Caco-2 (cell line): Measurements from ENCODE around the gene PSMC3. TPM values are rescaled to one million over a fixed set of nuclear protein-coding genes. Genes with fewer than 3 reads are reported as not detected.
A peak's percentile ranks its signal among the peaks of the same experiment; 100 is the strongest.

Source experiments
- BruUV-seq: library from RNA; stranded (reverse); fragments of 400-500 nt; replicated peaks from 2 replicates; lab custom pipeline; 2021; lab: Mats Ljungman, UMichigan
- CTCF ChIA-PET: fragments of 300-600 bp; sonication (Branson Sonifier 250); formaldehyde crosslinking; loops from one replicate; lab custom pipeline; 2022; ENCODE audit warnings: antibody characterized with exemption; lab: Charles Lee
- POLR2A ChIA-PET: fragments of 300-600 bp; sonication (Branson Sonifier 250); formaldehyde crosslinking; loops from one replicate; lab custom pipeline; 2022; ENCODE audit warnings: antibody characterized with exemption; lab: Charles Lee
- DNase-seq, 2 experiments: peaks; one replicate each; pipeline versions ENCODE4 v3.0.0 to v3.0.0-alpha.2; 2020 to 2022
- H3K27me3 ChIP-seq: replicated peaks from 2 replicates; pipeline ENCODE4 v1.6.0; 2011; ENCODE audit warnings: low read length; ENCODE audit not compliant: control insufficient read depth, insufficient read depth
- H3K36me3 ChIP-seq: 2 replicates; pipeline ENCODE4 v1.5.1; 2011; ENCODE audit warnings: low read length; ENCODE audit not compliant: control insufficient read depth, insufficient read depth
- H3K4me1 ChIP-seq: fragments of 250-450 bp; sonication (Bioruptor Pico); 2 replicates; pipeline ENCODE4 v1.5.1; 2020; ENCODE audit warnings: mild to moderate bottlenecking
- H3K4me3 ChIP-seq: 2 replicates; pipeline ENCODE4 v1.5.1; 2011; ENCODE audit warnings: low read depth, mild to moderate bottlenecking, control low read depth, low read length
- H3K9me3 ChIP-seq: fragments of 250-450 bp; sonication (Bioruptor Pico); 2 replicates; pipeline ENCODE4 v1.5.1; 2020; ENCODE audit warnings: mild to moderate bottlenecking, moderate library complexity
- H3K27ac Mint-ChIP-seq: one replicate; pipeline ENCODE4 v1.8.0; 2022; ENCODE audit warnings: mixed read lengths; ENCODE audit not compliant: unreplicated experiment
- H3K27me3 Mint-ChIP-seq: one replicate; pipeline ENCODE4 v1.8.0; 2022; ENCODE audit warnings: mixed read lengths; ENCODE audit not compliant: insufficient read depth, unreplicated experiment
- H3K36me3 Mint-ChIP-seq: one replicate; pipeline ENCODE4 v1.8.0; 2022; ENCODE audit warnings: mild to moderate bottlenecking, mixed read lengths; ENCODE audit not compliant: insufficient read depth, unreplicated experiment
- H3K4me1 Mint-ChIP-seq: one replicate; pipeline ENCODE4 v1.8.0; 2022; ENCODE audit warnings: low read depth, mixed read lengths; ENCODE audit not compliant: unreplicated experiment
- H3K4me3 Mint-ChIP-seq: one replicate; pipeline ENCODE4 v1.8.0; 2022; ENCODE audit warnings: mild to moderate bottlenecking, moderate library complexity, mixed read lengths; ENCODE audit not compliant: unreplicated experiment
- H3K9me3 Mint-ChIP-seq: one replicate; pipeline ENCODE4 v1.8.0; 2022; ENCODE audit warnings: mixed read lengths; ENCODE audit not compliant: unreplicated experiment
- intact Hi-C: fragments of 100-400 bp; cut with micrococcal nuclease; formaldehyde crosslinking; loops from one replicate; pipeline ENCODE4 v1.10.0; 2022; ENCODE audit not compliant: unreplicated experiment
- total RNA-seq: library from RNA; stranded (reverse); gene quantifications from 2 replicates; pipeline ENCODE4 v1.2.3, GENCODE V29; 2022
- TF ChIP-seq, protein P1 (sequence below), 2 experiments: fragments of 200-600 bp in 1 of 2; IDR thresholded peaks; 1 replicate in 1 of 2; 2 replicates in 1 of 2; pipeline versions ENCODE4 v1.5.1 to v1.8.0; 2011 to 2022; ENCODE audit warnings: antibody characterized with exemption in 1 of 2, control low read depth in 1 of 2, inconsistent platforms in 1 of 2, low read depth in 1 of 2, low read length in 1 of 2, mild to moderate bottlenecking in 1 of 2, moderate library complexity in 1 of 2; ENCODE audit not compliant: insufficient read depth in 1 of 2, severe bottlenecking in 1 of 2, unreplicated experiment in 1 of 2

PSMC3 gene
- total RNA-seq, 1 experiment from 2014 or later, result 196 TPM

DNA sequence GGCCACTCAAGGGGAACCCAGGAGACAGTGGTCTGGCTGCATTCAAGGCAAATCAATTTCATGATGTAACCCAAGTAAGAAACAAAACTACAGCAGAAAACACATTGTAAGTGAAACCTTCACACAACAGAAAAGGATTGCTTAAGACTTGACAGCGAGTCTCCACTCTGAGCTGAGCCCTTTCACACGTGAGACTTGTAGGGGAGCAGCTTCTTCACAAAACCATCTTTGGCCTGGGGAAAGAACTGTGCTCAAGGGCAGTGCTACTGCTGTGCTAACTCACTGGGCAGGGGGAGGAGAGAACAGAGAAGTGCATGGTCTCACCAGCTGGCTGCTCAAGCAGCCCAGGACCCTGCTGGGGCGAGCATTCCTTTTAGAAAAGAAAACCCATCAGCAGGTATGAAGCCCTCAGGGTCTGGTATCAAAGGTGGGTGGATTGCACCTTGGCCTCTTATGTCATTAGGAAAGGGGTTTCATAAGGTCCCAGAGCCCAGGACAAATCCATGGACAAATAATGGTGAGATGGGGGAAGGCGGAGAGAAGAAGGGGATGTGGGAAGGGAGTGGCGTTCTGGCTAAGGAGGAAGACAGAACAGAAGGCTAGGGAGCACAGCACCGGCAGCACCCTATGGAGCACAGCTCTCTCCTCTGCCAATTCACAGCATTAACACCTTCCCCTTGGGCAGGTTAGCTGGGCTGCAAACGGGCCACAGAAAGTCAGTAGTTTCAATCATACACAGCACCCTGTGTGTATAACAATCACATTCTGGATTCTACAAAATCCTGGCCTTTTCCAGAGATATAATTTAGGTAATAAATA is 43.3 kb upstream of the PSMC3 start:
- DNase-seq, result peak in 1 of 2 experiments; percentile 57
- H3K4me3 ChIP-seq, result no peak overlapping the region
- TF ChIP-seq, protein P1, sequence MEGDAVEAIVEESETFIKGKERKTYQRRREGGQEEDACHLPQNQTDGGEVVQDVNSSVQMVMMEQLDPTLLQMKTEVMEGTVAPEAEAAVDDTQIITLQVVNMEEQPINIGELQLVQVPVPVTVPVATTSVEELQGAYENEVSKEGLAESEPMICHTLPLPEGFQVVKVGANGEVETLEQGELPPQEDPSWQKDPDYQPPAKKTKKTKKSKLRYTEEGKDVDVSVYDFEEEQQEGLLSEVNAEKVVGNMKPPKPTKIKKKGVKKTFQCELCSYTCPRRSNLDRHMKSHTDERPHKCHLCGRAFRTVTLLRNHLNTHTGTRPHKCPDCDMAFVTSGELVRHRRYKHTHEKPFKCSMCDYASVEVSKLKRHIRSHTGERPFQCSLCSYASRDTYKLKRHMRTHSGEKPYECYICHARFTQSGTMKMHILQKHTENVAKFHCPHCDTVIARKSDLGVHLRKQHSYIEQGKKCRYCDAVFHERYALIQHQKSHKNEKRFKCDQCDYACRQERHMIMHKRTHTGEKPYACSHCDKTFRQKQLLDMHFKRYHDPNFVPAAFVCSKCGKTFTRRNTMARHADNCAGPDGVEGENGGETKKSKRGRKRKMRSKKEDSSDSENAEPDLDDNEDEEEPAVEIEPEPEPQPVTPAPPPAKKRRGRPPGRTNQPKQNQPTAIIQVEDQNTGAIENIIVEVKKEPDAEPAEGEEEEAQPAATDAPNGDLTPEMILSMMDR (IDR thresholded peaks at IDR 0.05; ENCODE audit: insufficient read depth in 1 of 2, low read depth in 1 of 2, low read length in 1 of 2, severe bottlenecking in 1 of 2, unreplicated experiment in 1 of 2), result no peak
- peaks cover 87% of the 10 kb centered on the region for H3K36me3 Mint-ChIP-seq
- H3K4me1 Mint-ChIP-seq, result peaks cover 7% of the 10 kb centered on the region
- POLR2A ChIA-PET, result no interaction called here
- H3K36me3 ChIP-seq, result peaks cover 2% of the 10 kb centered on the region; the same call in 1 of the 2 replicates
- intact Hi-C loops, result no loop called here
- no TSS peak for BruUV-seq
- CTCF ChIA-PET, result no interaction called here
- no peaks in the 10 kb centered on the region for H3K9me3 ChIP-seq
- no peaks in the 10 kb centered on the region for H3K27me3 ChIP-seq
- H3K4me1 ChIP-seq, result peaks cover 5% of the 10 kb centered on the region; the same call in 1 of the 2 replicates
- peak overlapping the region; percentile 38 for H3K27ac Mint-ChIP-seq
- no peaks in the 10 kb centered on the region for H3K9me3 Mint-ChIP-seq
- H3K4me3 Mint-ChIP-seq, result no peak overlapping the region
- no peaks in the 10 kb centered on the region for H3K27me3 Mint-ChIP-seq

DNA sequence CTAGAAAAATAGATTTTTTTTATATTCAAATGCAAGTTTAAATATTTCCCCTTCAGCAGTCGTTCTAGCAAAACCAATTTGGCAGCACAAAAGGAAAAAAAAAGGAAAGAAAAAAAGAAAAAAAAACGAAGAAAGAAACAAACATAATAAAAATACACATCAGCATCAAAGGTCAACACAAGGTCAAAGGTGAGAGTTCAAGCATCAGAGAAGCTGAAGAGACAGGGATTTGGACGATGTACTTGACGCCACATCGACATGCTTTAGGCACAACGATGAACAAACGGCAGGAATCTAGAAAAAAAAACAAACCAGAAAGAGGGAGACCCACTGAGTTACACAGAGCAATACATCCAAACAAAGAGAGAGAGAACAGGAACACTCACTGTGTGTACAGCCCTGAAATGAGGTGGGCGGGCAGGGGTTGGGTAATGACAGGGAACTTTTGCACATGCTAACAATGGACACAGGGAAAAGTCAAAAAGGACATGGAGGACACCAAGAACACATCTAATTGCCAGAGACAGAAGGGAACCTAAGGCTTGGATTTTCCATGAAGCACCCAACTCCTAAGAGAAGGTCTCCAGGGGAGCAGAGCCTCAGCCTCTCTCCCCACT is 42.5 kb upstream of the PSMC3 start:
- BruUV-seq, result no TSS peak
- ChIA-PET POLR2A (no interaction called here), CTCF (no interaction called here)
- intact Hi-C loops, result no loop called here
- H3K27ac Mint-ChIP-seq, result peak overlapping the region; percentile 2
- peaks cover 7% of the 10 kb centered on the region for H3K4me1 Mint-ChIP-seq
- H3K27me3 Mint-ChIP-seq, result no peaks in the 10 kb centered on the region
- H3K4me3 Mint-ChIP-seq, result no peak overlapping the region
- peaks cover 87% of the 10 kb centered on the region for H3K36me3 Mint-ChIP-seq
- Histone ChIP-seq H3K4me3 (no peak overlapping the region), H3K9me3 (no peaks in the 10 kb centered on the region), H3K36me3 (0 out of 2 replicates have a peak, but pooled peaks cover 2% of the 10 kb centered on the region), H3K27me3 (no peaks in the 10 kb centered on the region), H3K4me1 (peaks cover 5% of the 10 kb centered on the region; the same call in 1 of the 2 replicates)
- no peaks in the 10 kb centered on the region for H3K9me3 Mint-ChIP-seq
- TF ChIP-seq, protein P1 (IDR thresholded peaks at IDR 0.05; ENCODE audit: insufficient read depth in 1 of 2, low read depth in 1 of 2, low read length in 1 of 2, severe bottlenecking in 1 of 2, unreplicated experiment in 1 of 2), result no peak
- DNase-seq, result no peak

DNA sequence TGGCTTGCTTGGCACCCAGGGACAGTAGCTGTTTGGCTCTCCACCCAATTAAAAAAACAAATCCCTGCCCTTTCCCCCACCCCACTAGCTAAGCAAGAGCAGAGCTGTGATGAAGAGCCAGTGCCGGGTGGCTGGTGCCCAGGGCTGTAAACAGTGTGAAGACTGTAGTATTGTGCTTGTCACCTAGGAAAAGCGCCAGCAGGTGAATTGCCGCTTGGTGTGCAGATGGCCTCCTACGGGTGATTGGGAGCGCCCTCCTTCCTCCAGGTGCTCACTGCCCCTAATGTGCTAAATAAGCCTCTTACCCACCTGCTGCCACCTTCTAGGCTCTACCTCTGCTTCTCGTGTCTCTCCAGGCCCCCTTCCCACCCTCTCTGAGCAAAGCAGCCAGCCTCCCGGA is 41.1 kb upstream of the PSMC3 start:
- Histone ChIP-seq H3K4me3 (no peak overlapping the region), H3K36me3 (peaks cover 2% of the 10 kb centered on the region; the same call in 1 of the 2 replicates), H3K9me3 (no peaks in the 10 kb centered on the region), H3K27me3 (no peaks in the 10 kb centered on the region), H3K4me1 (peaks cover 5% of the 10 kb centered on the region; the same call in 1 of the 2 replicates)
- TF ChIP-seq, protein P1 (IDR thresholded peaks at IDR 0.05; ENCODE audit: insufficient read depth in 1 of 2, low read depth in 1 of 2, low read length in 1 of 2, severe bottlenecking in 1 of 2, unreplicated experiment in 1 of 2), result no peak
- intact Hi-C loops, result no loop called here
- Mint-ChIP-seq H3K27me3 (no peaks in the 10 kb centered on the region), H3K4me1 (peaks cover 7% of the 10 kb centered on the region), H3K4me3 (no peak overlapping the region), H3K9me3 (no peaks in the 10 kb centered on the region), H3K27ac (peak overlapping the region; percentile 10), H3K36me3 (peaks cover 82% of the 10 kb centered on the region)
- ChIA-PET POLR2A (no interaction called here), CTCF (no interaction called here)
- DNase-seq, result no peak
- no TSS peak for BruUV-seq
